GM12872 (cell line): ENCODE measurements around the gene PPARA.

Experiments used
- CTCF ChIP-seq: IDR thresholded peaks from 3 replicates; pipeline ENCODE4 v1.5.1; 2011; ENCODE audit warnings: low read depth, mild to moderate bottlenecking, low read length, moderate library complexity; ENCODE audit not compliant: insufficient read depth

PPARA gene

GRCh38 chr22:46110215-46110614 is 40.1 kb upstream of the PPARA start:
- no peak for TF ChIP-seq CTCF

- TF ChIP-seq CTCF, result no peak
Observed at GRCh38 chr22:46111645-46112306, 38.5 kb upstream of the PPARA start.

- TF ChIP-seq CTCF, result no peak
Observed at GRCh38 chr22:46112405-46112804, 37.9 kb upstream of the PPARA start.

- TF ChIP-seq CTCF, result no peak
Observed at GRCh38 chr22:46113110-46113909, 37.0 kb upstream of the PPARA start.

GRCh38 chr22:46113910-46114517 is 36.3 kb upstream of the PPARA start:
- no peak for TF ChIP-seq CTCF

GRCh38 chr22:46114518-46115387 is 35.6 kb upstream of the PPARA start:
- no peak for TF ChIP-seq CTCF

GRCh38 chr22:46115388-46115678 is 35.0 kb upstream of the PPARA start:
- no peak for TF ChIP-seq CTCF
